ENCODE measurements around the gene KRT71.
"Not testable (repeated sequence)": the region's sequence is repeated elsewhere in the genome, so short reads cannot be mapped to it uniquely, and the experiment has no call there.

Gene KRT71

DNA sequence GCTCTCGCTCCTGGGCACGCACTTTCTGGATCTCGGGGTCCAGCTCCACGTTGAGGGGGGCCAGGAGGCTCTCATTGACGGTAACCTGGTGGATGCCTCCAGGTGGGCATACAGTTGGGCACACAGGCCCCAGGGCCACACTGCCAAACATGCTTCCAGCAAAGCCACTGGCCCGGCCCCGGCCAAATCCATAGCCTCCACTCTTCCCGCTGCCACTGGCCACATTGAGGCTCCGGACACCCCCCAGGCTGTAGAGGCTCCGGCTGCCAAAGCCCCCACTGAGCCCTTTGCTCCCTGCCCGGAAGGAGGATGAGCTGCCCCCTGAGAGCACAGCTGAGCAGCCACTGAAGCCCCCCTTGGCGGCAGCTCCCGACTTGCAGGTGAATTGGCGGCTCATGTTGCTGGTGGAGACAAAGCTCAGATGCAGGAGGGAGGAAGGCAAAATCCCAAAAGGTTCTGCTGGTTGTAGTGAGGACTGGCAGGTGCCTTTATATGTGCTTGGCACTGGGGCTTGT lies at the start of gene KRT71:
KRT71 (minus strand) TSS at position 465 of the 515 bp plus-strand sequence; CDS start at position 397, 68 bp downstream.
- no peak for DNase-seq

DNA sequence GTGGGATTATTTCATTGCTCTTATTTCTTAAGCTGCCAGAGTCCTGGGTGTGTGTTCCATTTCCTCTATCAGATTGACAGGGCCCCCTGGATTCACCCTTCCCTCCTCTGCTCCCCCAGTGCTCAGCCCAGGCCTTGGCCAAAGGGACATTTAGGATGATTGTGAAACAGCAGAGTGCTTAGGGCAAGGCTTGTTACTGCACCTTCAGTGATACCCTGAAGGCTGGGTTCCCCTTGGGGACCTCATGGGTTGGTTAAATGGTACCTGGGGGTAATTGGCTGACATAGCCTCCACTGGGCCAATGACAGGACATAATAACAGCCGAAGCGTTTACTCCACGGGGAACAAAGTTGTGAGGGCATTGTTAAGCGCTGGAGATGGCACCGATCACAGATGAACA lies 49.6 kb upstream of the KRT71 start:
- no peak for DNase-seq

DNA sequence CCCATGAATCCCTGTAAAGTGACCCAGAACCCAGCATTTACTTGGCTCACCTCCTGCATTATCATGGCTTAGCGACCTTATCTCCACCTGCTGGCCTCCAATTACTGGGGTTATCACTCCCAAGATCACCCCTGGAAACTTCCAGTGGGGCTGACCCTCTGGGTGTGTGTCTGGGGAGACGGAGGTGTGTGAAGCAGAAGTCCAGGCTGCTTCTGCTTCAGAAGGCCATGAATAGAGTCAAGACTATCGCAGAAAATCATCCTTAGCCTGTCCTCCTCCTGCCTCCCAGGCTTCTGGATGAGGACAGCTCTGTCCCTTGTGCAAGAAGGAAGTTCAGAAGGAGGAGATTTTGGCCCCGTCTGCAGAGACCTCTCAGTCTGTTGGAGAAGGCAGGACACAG lies 48.7 kb upstream of the KRT71 start:
- DNase-seq: no peak

DNA sequence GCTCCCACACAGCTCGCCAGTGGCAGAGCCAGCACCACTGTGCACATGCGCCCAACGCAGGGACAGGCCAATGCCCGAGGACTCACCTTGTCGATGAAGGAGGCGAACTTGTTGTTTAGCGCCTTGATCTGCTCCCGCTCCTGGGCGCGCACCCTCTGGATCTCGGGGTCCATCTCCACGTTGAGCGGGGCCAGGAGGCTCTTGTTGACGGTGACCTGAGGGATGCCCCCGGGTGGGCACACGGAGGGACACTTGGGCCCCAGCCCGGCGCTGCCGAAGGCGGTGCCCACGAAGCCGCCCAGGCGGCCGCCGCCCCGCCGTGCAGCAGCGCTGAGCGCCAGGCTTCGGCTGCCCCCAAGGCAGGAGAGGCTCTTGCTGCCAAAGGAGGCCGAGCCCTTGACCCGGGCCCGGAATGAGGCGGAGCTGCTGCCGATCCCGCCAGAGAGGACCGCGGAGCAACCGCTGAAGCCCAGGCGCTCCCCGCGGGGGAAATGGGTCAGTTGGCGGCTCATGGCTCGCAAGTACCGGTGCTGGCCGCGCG lies 48.1 kb upstream of the KRT71 start, which contains the start of gene KRT72:
KRT72 (minus strand) TSS at position 523 of the 541 bp plus-strand sequence; CDS start at position 512, 11 bp downstream.
- DNase-seq: no peak

DNA sequence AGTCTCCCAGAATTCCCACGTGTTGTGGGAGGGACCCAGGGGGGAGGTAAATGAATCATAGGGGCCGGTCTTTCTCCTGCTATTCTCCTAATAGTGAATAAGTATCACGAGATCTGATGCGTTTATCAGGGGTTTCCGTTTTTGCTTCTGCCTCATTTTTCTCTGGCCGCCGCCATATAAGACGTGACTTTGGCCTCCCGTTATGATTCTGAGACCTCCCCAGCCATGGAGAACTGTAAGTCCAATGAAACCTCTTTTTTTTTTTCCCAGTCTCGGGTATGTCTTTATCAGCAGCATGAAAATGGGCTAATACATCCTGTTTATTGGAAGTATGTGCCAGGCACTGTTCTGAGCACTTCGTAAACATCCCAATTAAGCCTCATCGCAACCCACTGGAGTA lies 47.5 kb upstream of the KRT71 start:
- DNase-seq: no peak

DNA sequence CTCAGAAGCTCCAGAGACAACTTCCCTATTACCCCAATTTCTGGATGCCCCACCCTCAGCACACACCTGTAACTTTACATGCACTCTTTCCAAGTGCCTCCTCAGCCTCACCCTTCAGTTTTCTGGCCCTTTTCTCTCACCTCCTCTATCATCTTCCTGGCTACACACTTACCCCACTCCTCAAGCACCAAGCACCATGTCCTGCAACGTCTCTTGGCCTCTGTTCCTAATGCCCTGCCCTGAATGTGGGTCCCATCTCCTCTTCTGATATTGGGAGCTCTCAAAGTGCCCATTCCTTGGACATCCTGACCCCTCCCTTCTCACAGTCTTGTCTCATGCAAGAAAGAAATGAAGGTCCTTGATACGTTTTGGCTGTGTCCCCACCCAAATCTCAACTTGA lies 47.1 kb upstream of the KRT71 start:
- DNase-seq: no peak

DNA sequence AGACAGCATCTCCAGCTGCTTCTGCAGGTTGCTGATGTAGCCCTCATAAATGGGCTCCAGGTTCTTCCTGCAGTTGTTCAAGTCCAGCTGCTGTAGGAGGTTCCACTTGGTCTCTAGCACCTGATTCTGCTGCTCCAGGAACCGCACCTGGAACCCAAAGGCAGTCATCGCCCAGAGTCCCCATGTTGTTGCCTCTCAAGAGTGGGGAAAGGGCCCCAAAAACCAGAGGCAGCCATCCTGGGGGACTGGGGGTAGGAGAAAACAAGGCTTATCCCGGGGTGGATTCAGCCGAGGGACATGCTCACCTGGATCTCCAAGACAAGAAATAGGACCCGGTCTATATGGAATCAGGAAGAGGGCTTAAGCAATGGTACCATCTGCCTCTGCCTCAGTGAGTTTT lies 46.0 kb upstream of the KRT71 start:
- no peak for DNase-seq

DNA sequence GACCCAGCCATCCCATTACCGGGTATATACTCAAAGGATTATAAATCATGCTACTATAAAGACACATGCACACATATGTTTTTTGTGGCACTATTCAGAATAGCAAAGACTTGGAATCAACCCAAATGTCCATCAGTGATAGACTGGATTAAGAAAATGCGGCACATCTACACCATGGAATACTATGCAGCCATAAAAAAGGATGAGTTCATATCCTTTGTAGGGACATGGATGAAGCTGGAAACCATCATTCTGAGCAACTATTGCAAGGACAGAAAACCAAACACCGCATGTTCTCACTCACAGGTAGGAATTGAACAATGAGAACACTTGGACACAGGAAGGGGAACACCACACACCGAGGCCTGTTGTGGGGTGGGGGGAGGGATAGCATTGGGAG lies 41.3 kb upstream of the KRT71 start:
- DNase-seq: not testable (repeated sequence)

DNA sequence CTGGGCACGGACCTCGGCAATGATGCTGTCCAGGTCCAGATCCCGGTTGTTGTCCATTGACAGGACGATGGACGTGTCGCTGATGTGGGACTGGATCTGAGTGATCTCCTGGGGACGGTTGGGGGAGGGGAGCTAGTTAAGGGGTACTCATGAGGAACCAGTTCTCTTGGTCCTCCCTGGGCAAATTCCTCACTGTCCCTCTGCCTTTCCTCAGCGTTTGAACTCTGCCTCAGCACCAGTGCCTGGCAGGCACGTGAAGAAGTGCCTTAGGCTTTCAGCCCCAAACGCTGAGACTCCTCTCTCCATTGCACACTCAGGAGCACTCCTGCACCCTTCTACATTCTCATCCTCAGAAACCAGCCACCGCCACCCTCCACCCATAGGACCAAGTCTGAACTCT lies 38.6 kb upstream of the KRT71 start:
- DNase-seq: no peak

DNA sequence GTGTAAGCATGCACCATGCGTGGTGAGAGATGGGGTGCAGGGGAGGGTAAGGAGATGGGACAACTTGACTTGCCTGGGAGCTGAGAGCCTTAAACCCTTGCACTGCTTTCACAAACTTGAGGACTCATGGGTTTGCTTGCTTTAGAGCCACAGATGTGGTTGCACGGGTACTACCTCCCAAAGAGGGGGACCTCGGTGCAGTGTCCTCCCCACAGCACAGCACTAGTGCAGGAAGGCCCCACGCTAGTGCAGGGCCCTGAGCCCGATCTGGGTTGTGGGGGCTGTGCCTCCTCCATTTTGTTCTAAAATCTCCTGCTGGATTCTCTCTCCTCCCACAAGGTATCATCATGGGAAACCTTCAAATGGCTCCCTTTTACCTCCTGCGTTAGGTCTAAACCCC lies 37.1 kb upstream of the KRT71 start:
- no peak for DNase-seq

DNA sequence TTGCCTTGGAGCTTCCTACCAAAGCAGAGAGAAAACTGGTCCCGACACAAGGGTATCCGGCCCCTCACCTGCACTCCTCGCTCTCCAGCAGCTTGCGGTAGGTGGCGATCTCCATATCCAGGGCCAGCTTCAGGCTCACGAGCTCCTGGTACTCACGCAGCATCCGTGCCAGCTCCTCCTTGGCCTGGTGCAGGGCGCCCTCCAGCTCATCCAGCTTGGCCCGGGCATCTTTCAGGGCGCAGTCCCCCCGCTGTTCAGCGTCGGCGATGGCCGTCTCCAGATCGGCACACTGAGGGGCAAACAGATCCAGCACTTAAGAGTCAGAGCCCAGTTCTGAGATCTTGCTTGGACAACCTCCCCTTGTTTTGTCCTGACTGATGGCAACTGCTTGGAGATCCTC lies 34.6 kb upstream of the KRT71 start:
- DNase-seq: no peak

DNA sequence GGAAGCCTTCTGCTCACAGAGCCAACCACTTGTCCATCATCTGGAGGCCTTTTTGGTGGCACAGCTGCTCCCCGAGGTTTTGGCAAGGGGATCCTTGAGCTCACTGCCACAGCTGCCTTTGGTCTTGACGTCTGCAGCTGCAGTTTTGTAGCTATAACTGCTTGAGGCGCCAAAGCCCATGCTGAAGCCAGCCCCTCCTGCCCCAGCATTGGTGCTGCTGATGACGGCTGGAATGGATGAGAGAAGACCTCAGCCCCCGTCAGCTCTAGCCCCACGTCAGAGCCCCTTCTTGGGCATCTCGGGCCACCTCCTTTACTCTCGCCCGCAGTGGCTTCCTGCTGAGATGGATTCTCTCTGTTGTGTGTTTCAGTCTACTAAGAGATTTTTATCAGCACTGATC lies 33.0 kb upstream of the KRT71 start:
- no peak for DNase-seq

DNA sequence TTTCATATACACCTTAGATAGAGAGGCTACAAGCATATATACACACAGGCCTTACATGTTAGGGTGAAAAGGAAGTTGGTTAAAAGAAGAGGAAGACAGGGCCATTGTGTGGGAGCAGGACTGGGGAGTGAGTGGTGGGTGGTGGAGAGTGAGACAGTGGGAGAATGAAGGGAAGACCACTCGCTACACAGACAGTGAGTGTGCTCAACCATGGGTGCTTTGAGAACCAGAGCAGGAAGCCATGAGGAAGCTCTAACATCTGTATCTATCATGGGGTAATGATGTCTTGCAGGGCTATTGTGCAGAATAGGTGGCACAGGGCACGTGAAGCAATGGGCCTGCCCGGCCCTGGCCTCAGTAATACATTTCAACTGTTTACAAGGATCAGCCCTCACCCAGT lies 32.1 kb upstream of the KRT71 start:
- no peak for DNase-seq

DNA sequence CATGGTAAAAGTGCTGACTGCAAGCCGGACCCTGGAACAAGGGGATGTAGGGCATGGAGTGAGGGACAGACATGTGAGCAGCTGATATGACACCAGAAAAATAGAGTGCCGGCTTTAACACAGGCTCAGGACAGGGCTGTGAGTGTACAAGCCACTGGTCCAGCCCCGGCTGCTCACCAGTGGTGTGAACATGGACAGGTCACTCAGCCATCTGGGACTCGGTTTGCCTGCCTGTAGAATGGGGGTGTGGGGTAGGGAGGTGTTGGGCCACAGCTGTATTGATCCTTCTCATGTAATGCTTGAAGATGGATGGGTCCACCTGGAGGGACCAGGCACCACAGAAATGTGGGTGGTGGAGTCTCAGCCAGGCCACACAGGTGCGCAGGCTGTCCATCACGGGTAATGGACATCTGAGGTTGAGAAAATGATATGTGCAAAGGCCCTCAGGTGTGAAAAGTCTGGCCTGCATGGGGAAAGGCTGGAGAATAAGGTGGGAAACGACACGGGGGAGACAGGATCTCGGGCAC lies 31.3 kb upstream of the KRT71 start:
- DNase-seq: no peak

DNA sequence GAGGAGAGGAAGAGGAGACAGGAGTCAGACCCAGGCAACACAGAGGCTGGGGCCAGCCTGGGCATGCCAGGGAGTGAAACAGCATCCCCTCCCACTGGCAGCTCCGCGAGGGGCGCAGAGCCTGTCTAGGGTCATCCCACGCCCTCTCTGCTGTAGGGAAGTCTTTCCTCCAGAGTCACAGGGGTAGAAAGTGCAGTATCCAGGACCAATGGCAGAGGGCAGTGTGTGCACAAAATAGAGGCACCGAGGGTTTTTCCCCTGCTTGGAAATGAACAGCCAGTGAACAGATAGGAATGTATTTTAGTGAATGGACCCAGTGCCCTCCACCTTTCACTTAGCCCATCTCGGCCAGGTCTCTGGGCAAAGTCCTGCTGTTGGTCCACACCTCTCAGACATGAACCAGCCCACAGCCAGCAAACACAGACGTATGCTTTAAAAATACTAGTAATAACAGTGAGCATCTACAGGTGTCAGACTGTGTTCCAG lies 30.1 kb upstream of the KRT71 start:
- peak; percentile 36 for DNase-seq

DNA sequence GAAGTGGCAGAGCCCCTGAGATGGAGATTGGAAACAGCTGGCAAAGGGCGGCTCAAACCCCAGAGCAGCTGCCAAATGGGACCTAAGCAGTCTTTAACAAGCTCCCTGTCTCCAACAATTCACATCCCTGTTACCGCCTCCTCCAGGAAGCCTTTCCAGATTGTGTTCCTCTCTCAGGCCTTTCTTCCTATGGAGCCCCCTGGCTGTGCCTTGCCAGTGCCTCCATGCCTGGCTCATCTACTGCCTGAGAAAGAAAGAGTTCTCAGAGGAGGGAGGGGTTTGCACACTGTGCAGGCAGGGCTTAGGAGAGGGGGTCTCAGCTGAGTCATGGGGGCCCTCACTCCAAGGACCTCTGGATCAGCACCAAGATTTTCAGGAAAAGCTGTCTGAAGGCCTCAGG lies 29.5 kb upstream of the KRT71 start:
- DNase-seq: no peak

DNA sequence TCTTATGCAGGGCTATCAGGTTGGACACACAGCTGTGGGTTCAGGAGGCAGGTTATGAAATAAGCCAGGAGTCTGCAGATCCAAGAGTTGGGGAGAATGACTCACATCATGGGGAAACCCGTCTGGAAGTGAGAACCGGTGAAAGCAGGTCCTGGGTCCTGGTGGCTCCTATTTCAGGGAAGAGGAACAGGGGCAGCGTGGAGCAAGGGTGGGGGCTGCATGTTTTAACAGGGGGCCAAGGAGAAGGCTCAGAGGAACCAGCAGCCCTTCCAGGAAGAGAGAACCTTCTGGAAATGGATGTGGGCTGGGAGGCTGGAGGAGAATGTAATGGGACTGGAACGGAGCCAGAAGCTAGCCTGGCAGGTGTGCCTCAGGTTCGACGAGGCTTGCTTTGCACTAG lies 28.5 kb upstream of the KRT71 start:
- DNase-seq: peak; percentile 56

DNA sequence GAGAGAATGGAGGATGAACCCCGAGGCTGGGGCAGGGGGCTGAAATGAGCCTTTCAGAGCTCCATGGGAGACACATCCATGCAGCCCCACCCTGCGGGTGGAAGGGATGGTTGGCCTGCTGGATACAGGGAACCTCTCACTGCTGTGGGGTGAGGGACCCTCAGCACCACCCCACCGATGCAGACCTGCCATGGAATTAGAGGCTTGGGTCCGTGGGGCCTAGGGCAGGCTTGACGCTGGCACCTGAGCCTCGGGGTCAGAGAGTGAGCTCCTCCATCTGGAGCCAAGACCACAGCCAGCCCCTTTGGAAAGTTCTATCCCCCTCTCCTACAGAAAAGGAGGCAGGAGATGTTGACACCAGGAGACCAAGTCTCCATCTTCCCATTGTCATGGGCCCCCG lies 28.1 kb upstream of the KRT71 start:
- no peak for DNase-seq

DNA sequence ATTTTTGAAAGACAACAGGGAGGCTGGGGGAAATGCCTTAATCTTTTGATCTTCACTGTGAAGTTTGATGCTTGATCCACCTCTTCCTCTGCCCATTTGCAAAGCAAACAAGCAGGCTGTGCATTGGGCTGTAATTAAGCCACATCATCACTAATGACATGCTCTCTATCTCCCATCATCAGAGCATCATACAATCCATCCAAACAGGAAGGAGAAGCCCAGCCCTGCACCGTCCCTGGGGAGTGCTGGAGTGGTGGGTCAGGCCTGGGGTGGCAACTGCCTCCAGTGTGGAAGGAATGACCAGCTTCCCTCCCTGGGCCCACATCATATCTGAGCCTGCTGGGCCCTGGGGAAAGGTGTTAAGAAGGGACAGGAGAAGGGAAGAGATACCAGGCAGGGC lies 27.6 kb upstream of the KRT71 start:
- DNase-seq: no peak

DNA sequence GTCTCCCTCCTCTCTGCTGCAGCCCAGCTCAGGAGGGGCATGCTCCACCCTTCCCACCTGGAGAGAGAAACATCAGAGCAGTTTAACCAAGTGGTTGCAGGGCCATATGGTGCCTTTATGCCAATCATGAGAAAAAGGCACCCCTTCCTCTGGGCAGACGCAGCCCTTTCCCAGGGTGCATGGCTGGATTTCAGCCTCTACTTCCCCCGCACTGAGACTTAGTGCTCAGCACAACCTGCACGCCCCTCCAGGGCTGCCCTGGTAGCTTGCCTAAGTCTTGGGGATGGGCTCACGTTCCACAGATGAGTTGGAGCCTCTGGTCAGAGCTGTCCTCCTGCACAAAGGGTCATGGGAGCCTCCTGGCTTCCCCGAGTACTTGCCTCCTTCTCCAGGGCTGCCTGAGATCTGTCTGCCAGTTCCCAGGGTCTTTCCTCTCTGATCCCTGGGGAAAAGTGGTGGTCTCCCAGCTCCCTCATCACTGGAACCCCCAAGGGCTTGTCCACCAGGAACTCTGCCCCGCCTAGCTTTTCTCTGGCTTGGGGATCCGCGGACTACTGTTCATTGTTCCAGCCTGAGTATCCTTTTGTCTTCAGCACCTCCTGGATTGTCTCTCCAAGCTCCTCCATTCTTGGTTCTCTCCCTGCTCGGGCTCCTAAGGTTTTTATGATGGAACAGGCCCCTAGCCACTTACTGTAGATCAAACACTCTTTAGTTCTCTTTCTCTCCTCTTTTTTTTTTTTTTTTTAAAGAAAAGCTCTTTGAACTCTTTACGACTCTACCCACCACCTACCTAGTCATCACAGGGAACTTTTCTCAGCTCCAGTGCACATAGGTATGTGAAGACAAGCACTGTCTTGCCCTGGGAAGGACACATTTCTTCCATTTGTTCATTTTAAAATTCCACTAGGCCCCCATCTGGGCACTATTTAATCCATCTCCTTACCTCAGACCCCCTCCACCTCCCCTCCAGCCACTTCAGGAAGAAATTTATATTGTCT lies 26.8 kb upstream of the KRT71 start:
- peak; percentile 15 for DNase-seq

DNA sequence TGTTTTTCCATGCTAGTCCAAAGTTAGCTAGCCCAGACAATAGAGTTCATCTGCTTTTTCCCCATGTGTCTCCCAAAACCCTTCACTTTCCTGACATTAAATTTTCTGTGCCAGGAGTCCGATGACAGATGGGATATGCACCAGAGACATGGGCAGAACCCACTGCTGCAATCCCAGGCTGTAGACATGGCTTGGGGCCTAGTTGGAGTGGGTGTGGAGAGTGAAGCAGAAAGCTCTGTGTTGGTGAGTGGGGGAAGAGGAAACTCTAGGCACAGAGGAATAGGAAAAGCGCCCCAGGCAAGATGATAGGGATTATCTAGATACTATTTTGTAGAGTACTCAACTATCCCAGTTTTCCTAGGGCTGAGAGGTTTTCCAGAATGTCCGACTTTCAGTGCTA lies 25.5 kb upstream of the KRT71 start:
- DNase-seq: no peak

DNA sequence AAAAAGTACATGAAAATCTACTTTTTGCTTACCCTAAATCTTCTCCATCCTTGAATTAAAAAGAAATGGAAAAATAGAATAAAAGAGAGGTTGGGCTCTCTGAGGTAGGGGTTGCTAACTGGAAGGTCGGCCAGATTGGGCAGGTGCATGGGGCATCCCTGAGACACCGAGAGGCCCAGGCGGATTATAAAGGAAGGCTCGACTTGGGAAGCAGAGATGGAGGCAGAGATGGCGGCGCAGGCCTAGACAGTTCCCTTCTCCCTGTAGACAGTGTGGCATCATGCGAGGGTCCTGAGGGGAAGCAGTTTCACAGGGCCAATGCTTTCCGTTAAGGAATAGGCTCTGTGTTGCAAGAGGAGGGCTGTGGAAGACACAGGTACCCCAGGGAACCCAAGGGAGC lies 24.4 kb upstream of the KRT71 start:
- no peak for DNase-seq

DNA sequence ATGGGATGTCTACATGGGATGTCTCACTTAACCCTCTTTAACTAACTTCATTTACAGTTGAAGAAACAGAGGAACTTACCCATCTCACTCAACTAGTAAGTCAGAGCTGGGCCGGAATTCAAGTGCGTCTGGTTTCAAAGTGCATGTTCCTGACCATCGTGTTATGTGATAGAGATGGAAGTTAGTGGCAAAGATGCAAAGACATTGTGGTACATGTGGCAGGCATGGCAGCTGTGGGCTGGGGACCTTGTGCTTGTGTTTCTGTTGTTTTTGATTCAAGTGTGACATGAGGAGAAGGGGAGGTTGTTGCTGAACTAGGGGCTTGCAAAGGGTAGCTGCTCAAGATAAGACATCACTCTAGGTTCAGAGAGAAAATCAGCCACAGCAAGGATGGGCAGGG lies 23.0 kb upstream of the KRT71 start:
- no peak for DNase-seq

DNA sequence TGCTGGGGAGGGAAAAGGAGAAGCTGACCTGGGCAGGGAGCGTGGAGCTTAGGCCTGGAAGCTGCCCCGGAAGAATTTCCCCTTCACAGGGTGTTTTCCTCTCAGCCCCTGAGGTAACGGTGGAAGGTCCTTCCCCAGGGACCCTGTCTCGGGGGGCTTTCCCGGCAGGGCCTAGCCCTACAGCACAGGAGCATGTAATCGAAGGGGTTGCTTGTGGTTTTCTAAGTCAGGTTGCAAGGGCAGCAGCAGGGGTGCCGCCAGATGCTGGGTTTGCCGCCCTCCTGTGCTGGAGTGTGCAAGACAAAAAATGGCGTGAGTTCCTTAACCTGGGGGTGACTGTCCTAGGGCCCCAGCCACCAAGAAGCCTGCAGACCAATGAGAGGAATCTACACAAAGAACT lies 22.3 kb upstream of the KRT71 start:
- DNase-seq: no peak
